Keratinocyte (primary cell): ENCODE results near the gene CHPF.

Experiments
- CTCF ChIP-seq, 3 experiments: IDR thresholded peaks in 1 of 3; conservative IDR thresholded peaks in 1 of 3; optimal IDR thresholded peaks in 1 of 3; 2 replicates in 2 of 3; 3 replicates in 1 of 3; pipeline versions ENCODE3 to v1.5.1; 2011; ENCODE audit warnings: low read length in 3 of 3, mild to moderate bottlenecking in 3 of 3, moderate library complexity in 2 of 3, control low read depth in 1 of 3, inconsistent platforms in 1 of 3; ENCODE audit not compliant: insufficient read depth in 2 of 3; ENCODE audit errors: extremely low read depth in 1 of 3
- EZH2 ChIP-seq: IDR thresholded peaks from one replicate; pipeline ENCODE4 v1.6.1; 2012; ENCODE audit warnings: inconsistent platforms, mild to moderate bottlenecking, low read length, moderate library complexity

- TF ChIP-seq EZH2 (no peak), CTCF (optimal IDR thresholded peaks at IDR 0.05 in 1 of 3, IDR thresholded peaks at IDR 0.05 in 1 of 3, conservative IDR thresholded peaks at IDR 0.05 in 1 of 3; ENCODE audit: extremely low read depth in 1 of 3, insufficient read depth in 2 of 3, low read length in 3 of 3) (no peak)
Observed at GRCh38 chr2:219548990-219549389, 5.4 kb upstream of the CHPF start.
